HG03469 (cell line): ENCODE measurements around the gene VAT1L.
"Not testable (repeated sequence)": the region's sequence is repeated elsewhere in the genome, so short reads cannot be mapped to it uniquely, and the experiment has no call there.

Source experiments
- ATAC-seq: cut with Tn5 transposase; IDR thresholded peaks from one replicate; pipeline ENCODE4 v1.9.1; 2021; ENCODE audit warnings: mild to moderate bottlenecking, moderate library complexity, moderate number of reproducible peaks; ENCODE audit not compliant: unreplicated experiment

VAT1L gene

GRCh38 chr16:77947590-77947989 lies 159.2 kb downstream of the VAT1L start:
- ATAC-seq: not testable (repeated sequence)

DNA sequence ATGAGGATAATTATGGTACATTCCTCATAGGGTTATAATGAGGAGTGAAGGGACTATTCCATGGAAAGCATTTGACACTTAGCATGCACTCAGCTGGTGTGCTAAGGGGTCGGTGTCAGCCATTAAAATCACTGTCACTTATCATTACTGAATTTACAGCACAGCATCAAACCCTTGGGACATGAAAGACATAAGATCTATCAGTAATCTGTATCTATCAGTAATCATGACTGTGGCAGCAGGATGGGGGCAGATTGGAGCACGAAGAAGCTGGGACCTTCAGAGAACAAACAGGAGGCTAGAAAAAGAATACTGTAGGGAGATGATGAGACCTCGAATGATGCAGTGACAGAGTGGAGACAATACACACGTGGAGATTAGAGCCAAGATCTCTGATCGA lies 160.5 kb downstream of the VAT1L start:
- no peak for ATAC-seq

DNA sequence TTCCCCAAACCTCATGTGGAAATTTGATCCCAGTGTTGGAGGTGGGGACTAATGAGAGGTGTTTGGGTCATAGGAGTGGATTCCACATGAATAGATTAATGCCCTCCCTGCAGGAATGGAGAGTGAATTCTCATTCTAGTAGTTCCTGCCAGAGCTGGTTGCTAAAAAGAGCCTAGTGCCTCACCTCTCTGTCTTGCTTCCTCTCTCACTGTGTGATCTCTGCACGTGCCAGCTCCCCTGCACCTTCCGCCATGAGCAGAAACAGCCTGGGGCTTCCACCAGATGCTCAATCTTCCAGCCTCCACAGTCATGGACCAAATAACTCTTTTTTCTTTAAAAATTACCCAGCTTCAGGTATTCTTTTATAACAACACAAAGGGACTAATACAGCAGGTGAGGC lies 161.1 kb downstream of the VAT1L start:
- ATAC-seq: no peak

- no peak for ATAC-seq
Observed at GRCh38 chr16:77951788-77952187, 163.4 kb downstream of the VAT1L start.

- ATAC-seq: no peak
Observed at GRCh38 chr16:77955127-77955526, 166.8 kb downstream of the VAT1L start.

DNA sequence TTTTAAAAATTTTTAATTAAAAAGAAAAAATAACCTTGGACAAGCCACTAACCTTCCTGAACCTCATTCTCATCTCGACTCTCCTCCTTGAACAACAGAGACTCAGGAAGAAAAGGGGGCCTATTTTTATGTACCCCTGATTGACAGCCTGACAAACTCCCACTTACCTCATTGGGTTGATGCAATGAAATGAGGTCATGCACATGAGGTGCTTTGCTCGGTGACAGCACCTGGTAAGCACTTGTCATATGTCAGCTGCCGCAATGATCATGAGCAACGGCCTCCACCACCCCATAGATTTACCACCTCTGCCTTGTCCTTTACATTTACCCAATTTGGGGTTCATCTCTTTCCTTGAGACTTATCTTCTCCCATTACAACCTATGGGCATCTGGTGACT lies 167.9 kb downstream of the VAT1L start:
- no peak for ATAC-seq

DNA sequence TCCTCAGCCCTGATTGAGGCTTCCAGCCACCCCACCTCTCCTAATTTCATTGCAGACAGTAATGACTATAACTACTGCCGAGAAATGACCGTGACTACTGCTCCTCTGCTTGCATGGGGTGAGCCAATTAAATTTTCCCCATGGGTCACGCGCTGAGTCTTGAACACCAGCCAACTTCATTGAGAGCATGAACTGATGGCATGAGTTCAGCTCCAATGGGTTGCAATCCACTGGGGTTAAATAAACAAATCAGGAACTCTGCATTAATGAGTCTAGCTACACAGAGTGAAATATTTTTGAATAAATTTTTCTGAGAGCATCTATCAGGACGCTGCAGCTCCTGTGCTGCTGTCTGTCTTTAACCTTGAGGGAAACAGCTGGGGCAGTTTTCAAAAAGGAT lies 172.4 kb downstream of the VAT1L start:
- ATAC-seq: no peak

GRCh38 chr16:77961814-77962213 lies 173.4 kb downstream of the VAT1L start:
- no peak for ATAC-seq

DNA sequence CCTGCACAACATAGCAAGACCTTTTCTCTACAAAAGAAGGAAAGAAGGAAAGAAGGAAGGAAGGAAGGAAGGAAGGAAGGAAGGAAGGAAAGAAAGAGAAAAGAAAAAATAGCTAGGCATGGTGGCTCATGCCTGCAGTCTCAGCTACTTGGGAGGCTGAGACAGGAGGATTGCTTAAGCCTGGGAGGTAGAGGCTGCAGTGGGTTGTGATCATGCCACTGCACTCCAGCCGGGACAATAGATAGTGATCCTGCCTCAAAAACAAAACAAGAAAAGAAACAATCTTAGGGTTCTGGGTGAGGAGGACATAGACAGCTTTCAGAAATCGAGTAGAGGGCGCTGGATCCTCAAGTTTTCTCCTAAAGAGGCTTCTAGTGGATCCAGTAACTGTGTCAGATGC lies 174.3 kb downstream of the VAT1L start:
- no peak for ATAC-seq

GRCh38 chr16:77963185-77964044 lies 175.1 kb downstream of the VAT1L start:
- no peak for ATAC-seq

DNA sequence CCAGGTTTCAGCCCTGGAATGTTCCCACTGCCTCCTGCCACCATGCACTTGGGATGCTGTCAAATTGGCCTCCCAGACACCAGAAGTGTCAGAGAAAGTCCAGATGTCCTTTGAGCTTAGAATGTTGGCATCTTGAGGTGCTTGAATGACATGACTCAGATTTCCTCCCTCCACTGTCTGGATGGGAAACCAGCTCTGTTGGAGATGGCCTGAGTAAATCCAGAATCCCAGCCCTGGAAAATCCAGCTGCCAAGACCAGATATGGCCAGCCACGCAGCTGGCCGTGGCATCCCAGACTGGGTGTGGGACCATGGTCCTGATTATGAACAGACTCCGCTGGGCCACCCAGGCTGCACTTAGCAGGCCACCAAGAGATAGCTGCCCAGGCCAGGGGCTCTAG lies 177.0 kb downstream of the VAT1L start:
- no peak for ATAC-seq

DNA sequence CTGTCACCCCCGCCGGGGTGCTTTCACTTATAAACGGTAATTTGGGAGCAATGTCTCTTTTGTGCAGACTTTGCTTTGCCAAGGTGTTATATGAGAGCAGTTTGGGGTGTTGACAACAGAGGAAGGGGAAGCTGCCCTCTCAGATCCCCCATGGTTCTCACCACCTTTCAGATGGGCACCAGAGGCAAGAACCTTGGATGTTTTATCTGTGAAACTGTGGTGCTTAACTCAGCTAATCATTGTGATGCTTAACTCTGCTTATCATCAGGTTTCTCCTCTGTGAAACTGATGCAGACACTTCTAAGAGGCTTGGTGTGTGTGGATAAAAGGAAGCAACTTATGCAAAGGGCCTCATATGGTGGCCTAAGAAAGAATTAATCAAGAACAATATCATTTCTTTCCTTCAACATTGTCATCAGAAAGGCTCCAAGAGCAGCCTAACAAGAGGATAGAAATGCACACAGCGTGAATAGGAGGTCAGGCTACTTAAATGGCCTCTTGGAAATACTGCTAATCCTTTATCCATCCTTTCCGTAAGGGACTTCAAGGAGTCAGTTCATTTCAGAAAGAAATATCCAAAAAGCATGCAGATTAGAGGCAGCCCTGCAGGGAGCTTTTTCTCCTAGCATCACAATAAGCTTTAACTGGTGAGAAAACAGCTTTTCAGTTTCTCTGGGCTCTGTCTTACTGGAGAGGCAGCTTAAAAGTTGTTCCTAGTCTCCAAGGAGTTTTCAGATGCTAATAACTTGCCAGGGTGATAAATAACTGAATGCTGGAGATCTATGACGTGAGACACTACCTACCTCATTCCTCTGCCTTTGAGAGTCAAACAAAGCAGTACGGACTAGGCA lies 178.9 kb downstream of the VAT1L start:
- no peak for ATAC-seq

DNA sequence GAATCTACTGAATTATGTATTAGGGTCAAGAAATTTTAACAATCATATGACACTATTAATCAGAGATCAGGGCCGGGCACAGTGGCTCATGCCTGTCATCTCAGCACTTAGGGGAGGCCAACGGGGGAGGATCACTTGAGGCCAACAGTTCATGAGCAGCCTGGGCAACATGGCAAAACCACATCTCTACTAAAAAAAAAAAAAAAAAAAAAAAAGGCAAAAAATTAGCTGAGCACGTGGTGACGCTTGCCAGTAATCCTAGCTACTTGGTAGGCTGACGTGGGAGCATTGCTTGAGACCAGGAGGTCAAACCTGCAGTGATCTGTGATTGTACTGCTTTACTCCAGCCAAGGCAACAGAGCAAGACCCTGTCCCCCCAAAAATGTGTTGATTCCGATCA lies 181.5 kb downstream of the VAT1L start:
- ATAC-seq: no peak

DNA sequence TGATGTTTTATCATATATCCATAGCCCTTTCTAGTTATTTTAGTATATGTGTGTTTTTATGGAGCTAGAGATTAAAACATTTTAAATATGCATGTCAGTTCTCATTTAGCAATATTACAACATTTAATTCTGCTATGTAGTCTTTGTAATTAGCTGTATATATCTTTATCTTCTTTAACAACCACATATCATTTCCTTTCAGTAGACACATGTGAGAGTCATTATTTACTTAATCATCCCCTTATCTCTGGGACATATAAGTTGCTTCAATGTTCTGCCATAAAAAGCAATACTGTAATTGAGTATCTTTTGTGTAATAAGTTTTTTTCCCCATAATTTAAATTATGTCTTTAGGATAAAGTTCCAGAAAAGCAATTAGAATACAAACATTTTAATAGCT lies 182.0 kb downstream of the VAT1L start:
- ATAC-seq: no peak

GRCh38 chr16:77971306-77972061 lies 183.1 kb downstream of the VAT1L start:
- no peak for ATAC-seq

DNA sequence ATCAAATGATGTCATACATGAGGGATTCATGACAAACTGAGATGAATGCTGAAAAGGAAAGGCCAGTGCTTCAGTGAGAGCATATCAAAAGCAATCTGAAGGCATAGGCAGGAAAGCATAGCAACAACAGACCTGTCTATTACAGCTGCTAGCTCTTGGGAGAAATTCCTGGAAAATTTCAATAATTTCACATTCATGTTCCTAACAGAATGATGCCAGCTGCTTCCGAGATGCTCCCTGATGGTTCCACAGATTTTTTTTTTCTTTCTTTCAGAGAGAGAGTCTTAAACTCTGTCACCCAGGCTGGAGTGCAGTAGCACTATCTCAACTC lies 183.7 kb downstream of the VAT1L start:
- no peak for ATAC-seq

DNA sequence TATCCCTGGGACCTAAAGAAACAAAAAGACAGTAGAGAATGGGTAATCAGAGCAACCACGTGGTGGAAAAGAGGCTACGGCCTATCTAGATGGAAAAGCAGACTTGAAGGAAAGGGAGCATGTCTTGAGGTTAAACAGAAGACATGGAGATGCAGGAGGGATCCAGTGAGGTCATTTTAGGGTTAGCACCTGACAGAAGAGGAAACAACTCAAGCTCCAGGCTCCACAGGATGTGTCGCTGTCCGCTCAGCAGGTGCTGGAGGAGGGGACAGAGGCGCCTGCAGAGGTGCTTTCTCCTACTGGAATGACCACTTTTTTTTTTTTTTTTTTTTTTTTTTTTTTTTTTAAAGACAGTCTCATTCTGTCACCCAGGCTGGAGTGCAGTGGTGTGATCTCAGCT lies 186.5 kb downstream of the VAT1L start:
- no peak for ATAC-seq

- no peak for ATAC-seq
Observed at GRCh38 chr16:77975942-77976341, 187.6 kb downstream of the VAT1L start.

GRCh38 chr16:77977339-77977738 lies 189.0 kb downstream of the VAT1L start:
- ATAC-seq: no peak

DNA sequence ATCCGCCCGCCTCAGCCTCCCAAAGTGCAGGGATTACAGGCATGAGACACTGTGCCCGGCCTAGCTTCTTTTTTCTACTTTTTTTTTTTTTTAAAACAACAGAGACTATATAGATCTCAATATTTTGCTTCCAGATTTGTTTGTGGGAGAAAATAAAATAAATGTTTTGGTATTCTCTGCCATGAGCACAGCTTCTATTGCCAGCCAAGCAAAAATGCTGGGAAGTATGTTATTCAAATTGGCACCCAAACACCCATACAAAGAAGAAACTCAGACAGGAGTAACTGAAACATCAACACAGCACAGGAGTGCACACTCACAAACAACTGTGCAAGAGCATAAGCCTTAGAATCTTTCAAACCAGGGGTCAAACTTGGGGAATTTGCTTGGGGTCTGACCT lies 196.7 kb downstream of the VAT1L start:
- ATAC-seq: no peak

GRCh38 chr16:77986011-77986740 lies 197.8 kb downstream of the VAT1L start:
- no peak for ATAC-seq
